Ovary (tissue), 9 donors: ENCODE results near the gene ABL1. TPM values are rescaled to one million over a fixed set of nuclear protein-coding genes. Genes with fewer than 3 reads are reported as not detected.

Experiments used
- DNase-seq, 5 donors: peaks; one replicate each; pipeline ENCODE4 v3.0.0-alpha.2; 2019 to 2020
- H3K27ac ChIP-seq, 2 donors: fragments of 200-600 bp; one replicate each; pipeline versions ENCODE4 v1.5.1 to v1.8.0; 2019 to 2022
- H3K27me3 ChIP-seq: fragments of 200-600 bp; one replicate; pipeline ENCODE4 v1.8.0; 2022
- H3K36me3 ChIP-seq: fragments of 200-600 bp; sonication (generic); one replicate; pipeline ENCODE4 v1.5.1; 2019
- H3K4me1 ChIP-seq: one replicate; pipeline ENCODE4 v1.8.1; 2013; ENCODE audit warnings: mild to moderate bottlenecking, moderate library complexity; ENCODE audit not compliant: insufficient read depth
- H3K4me3 ChIP-seq: fragments of 200-600 bp; sonication (generic); one replicate; pipeline ENCODE4 v1.5.1; 2017
- H3K9me3 ChIP-seq, 2 donors: fragments of 200-600 bp in 1 of 2; sonication (generic) in 1 of 2; one replicate each; pipeline versions ENCODE4 v1.5.1 to v1.8.1; 2013 to 2019; ENCODE audit warnings: mild to moderate bottlenecking in 1 of 2, moderate library complexity in 1 of 2
- CTCF ChIP-seq, 3 donors: fragments of 450-650 bp in 2 of 3; fragments of 200-600 bp in 1 of 3; IDR thresholded peaks; one replicate each; pipeline versions ENCODE4 v1.5.1 to v1.8.0; 2016 to 2022; ENCODE audit warnings: antibody characterized with exemption in 3 of 3, mild to moderate bottlenecking in 1 of 3
- EP300 ChIP-seq: sonication (generic); formaldehyde crosslinking; IDR thresholded peaks from one replicate; pipeline ENCODE4 v1.6.1; 2017; ENCODE audit warnings: antibody characterized with exemption
- POLR2A ChIP-seq: fragments of 450-650 bp; IDR thresholded peaks from one replicate; pipeline ENCODE4 v1.6.1; 2017; ENCODE audit warnings: antibody characterized with exemption, mild to moderate bottlenecking, moderate library complexity
- WGBS, 3 donors: extraction: QIAGEN DNeasy Blood & Tissue Kit in 1 of 3; methylation state at CpG; one replicate each; pipeline versions ENCODE4 v1.1.5 to v1.1.7; 2013 to 2017; 5-methylcytosine and 5-hydroxymethylcytosine counted together
- intact Hi-C, 4 donors: fragments of 100-400 bp; cut with DNase I; formaldehyde crosslinking; loops; one replicate each; pipeline versions ENCODE4 v1.11.0 to v1.15.1; 2022 to 2023
- polyA plus RNA-seq, 2 donors: library from polyadenylated mRNA; stranded (reverse); fragments of 200-250 nt in 1 of 2; fragments of 350-450 nt in 1 of 2; fragmentation: Illumina TruSeq in 1 of 2; extraction: RNeasy Lipid Tissue Mini Kit (QIAGEN cat#74804) in 1 of 2; gene quantifications; one replicate each; pipeline ENCODE4 v1.2.3, GENCODE V29; 2013 to 2014
- total RNA-seq, 7 donors: library from RNA; depleted of rRNA in 2 of 7; stranded (reverse); fragments of >200 nt in 2 of 7; fragmentation: NEBNext Ultra II Directional in 3 of 7; extraction: Animal tissue kit (Norgen Biotek cat#: 25700) in 3 of 7; gene quantifications; one replicate each; pipeline versions ENCODE4 v1.1.0 to v1.2.4, GENCODE V29; 2016 to 2023
- donor health status: DM: no; HTN: no; CAD: no; lungs with moderate emphysema.
- donor health status: DM: no; HTN: no; CAD: no.
- donor health status: Bipolar disorder and iron deficiency.
- donor health status: DM: yes; HTN: yes; CAD: no.
- donor health status: DM: no; HTN: no; CAD: no.
- donor health status: DM: yes; HTN: yes; CAD: no.

ABL1 gene
- total and polyA plus RNA-seq, 9 donors = 39.4 to 112 (median 75.1) TPM

GRCh38 chr9:130895038-130895437 lies 60.0 kb downstream of the ABL1 start:
- intact Hi-C loops = no loop called here
- no peaks in the 10 kb centered on the region for H3K36me3 ChIP-seq
- DNase-seq = no peak
- no peaks in the 10 kb centered on the region for H3K27me3 ChIP-seq
- peaks cover 3% of the 10 kb centered on the region for H3K4me1 ChIP-seq
- TF ChIP-seq POLR2A = no peak
- TF ChIP-seq CTCF (IDR thresholded peaks at IDR 0.05) = no peak
- TF ChIP-seq EP300 = no peak
- no peak overlapping the region for H3K4me3 ChIP-seq
- peak overlapping the region in 1 of 2 donors; percentile 20 for H3K27ac ChIP-seq
- WGBS, 3 donors = 76 to 80% (median 76%) methylated on average over 9 of the region's 9 CpGs
- no peaks in the 10 kb centered on the region for H3K9me3 ChIP-seq

- no peaks in the 10 kb centered on the region for H3K27me3 ChIP-seq
- peaks cover 3% of the 10 kb centered on the region for H3K4me1 ChIP-seq
- WGBS, 3 donors = 43 to 55% (median 52%) methylated on average over 24 of the region's 24 CpGs
- no peak for DNase-seq
- H3K9me3 ChIP-seq = no peaks in the 10 kb centered on the region
- intact Hi-C loops = no loop called here
- no peaks in the 10 kb centered on the region for H3K36me3 ChIP-seq
- TF ChIP-seq CTCF (IDR thresholded peaks at IDR 0.05) (no peak), POLR2A (no peak), EP300 (no peak)
- no peak overlapping the region for H3K4me3 ChIP-seq
- peak overlapping the region in 1 of 2 donors; percentile 20 for H3K27ac ChIP-seq
These were observed 60.6 kb downstream of the ABL1 start for GRCh38 chr9:130895481-130896232.

DNA sequence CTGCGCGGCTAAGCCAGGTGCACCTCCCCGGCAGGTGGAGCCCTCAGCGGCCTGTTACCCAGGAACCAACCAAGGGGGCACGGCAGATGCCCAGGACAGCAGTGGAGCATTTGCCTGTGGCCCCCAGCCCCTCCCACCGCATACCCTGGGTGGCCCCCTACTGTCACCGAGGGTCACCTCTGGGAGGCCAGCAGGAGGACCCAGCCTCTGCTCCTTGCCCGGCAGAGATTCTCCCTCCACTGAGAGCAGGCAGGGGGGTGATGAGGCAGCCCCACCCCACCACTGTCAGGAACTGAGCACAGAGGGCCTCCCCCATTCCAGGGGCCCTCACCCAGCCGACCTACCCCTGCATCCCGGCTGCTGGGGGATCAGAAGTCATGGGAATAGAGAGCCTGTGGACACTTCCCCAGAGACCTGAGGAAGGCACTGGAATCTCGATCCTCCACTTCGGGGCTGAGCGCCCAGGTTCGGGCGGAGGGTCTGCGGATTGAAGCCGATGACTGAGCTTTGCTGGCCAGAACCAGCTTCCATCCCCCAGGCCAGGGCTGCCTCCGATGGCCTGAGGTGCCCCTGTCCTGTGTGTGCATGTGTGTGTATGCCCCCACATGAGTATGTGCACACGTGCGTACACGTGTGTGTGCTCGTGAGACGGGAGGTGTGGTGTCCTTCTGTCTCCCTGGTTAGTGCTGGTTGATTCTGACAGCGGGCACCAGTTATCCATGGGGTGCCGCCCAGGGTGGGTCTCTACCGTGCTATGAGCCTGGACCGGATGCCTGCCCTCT lies 61.4 kb downstream of the ABL1 start, which contains the start of gene QRFP:
TSS of gene QRFP (minus strand) at position 580 of the 782 bp plus-strand sequence. CDS start 2,974 bp downstream, outside the sequence.
- Histone ChIP-seq H3K9me3 (no peaks in the 10 kb centered on the region), H3K4me1 (peaks cover 3% of the 10 kb centered on the region), H3K4me3 (no peak within 1 kb of the TSS), H3K36me3 (no peaks in the 10 kb centered on the region), H3K27ac (peak within 1 kb of the TSS in 1 of 2 donors; percentile 20), H3K27me3 (no peaks in the 10 kb centered on the region)
- TF ChIP-seq EP300 (no peak), POLR2A (no peak), CTCF (IDR thresholded peaks at IDR 0.05) (no peak)
- 56 to 70% (median 62%) methylated on average over 25 to 27 of the region's 27 CpGs for WGBS, 3 donors
- intact Hi-C loops = no loop called here
- DNase-seq = no peak

DNA sequence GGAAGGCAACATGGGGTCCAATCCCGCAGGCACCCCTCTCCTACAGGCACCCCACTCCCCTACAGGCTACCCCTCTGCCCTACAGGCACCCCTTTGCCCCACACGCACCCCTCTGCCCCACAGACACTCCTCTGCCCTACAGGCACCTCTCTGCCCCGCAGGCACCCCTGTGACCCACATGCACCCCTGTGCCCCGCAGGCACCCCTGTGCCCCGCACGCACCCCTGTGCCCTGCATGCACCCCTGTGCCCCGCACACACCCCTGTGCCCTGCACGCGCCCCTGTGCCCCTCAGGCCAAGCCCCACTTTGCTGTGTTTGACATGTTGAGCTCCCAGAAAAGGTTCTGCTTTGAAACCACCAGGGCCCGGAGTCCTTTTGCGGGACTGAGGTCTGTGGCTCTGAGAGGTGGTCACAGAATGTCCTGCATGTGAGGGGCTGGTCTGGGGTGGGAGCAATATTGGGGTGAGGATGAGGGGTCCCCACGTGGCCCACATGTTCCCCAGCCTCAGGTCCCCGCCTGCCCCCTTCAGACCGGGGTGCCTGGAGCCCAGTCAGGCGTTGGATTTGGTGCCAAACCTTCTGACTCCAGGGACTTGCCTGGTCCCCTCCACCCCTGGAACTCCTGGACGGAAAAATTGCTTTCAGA lies 62.2 kb downstream of the ABL1 start:
- no peak overlapping the region for H3K27ac ChIP-seq
- H3K9me3 ChIP-seq = no peaks in the 10 kb centered on the region
- no peak for DNase-seq
- intact Hi-C loops = no loop called here
- peaks cover 3% of the 10 kb centered on the region for H3K4me1 ChIP-seq
- H3K4me3 ChIP-seq = no peak overlapping the region
- WGBS, 3 donors = 70 to 74% (median 74%) methylated on average over 16 of the region's 16 CpGs
- no peaks in the 10 kb centered on the region for H3K27me3 ChIP-seq
- H3K36me3 ChIP-seq = no peaks in the 10 kb centered on the region
- TF ChIP-seq POLR2A (no peak), CTCF (IDR thresholded peaks at IDR 0.05) (no peak), EP300 (no peak)
